GM19193 (cell line): ENCODE measurements around the gene FITM2.

Experiments used
- POLR2A ChIP-seq: IDR thresholded peaks from 4 replicates; pipeline ENCODE4 v1.6.1; 2011; ENCODE audit not compliant: insufficient read depth, insufficient read length; ENCODE audit errors: extremely low read depth

The FITM2 gene

DNA sequence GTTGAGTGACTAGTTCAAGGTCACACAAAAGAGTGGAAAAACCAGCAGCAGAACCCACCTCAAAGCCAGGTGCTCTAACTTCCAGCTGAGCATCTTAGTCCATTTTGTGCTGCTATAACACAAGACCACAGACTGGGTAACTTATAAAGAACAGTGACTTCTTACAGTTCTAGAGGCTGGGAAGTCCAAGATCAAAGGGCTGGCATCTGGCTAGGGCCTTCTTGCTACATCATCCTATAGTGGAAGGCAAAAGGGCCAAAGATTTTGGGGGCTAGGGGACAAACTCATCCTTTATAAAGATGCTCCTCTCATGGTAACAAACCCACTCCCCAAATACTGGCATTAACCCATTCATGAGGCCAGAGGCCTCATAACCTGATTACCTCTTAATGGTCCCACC lies 9.7 kb downstream of the FITM2 start:
- TF ChIP-seq POLR2A: no peak

- TF ChIP-seq POLR2A: no peak
These were observed 13.3 kb downstream of the FITM2 start for GRCh38 chr20:44297721-44298120.

GRCh38 chr20:44296011-44296410 lies 15.0 kb downstream of the FITM2 start:
- TF ChIP-seq POLR2A: no peak

DNA sequence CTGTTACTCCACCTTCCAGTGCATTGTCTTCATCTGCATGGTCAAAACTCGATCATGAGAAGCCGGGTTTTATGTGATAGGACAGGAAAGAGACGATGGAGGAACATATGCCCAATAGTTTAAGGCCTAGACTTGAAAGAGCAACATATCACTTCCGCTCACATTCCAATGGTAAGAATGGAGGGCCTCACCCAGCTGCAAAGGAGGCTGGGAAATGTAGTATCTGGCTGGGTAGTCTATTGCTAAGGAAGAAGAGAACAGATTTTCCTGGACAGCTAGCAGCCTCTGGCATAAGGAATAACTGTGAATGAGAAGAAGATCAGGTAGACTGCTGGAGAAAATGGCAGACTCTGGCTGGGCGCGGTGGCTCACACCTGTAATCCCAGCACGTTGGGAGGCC lies 19.2 kb downstream of the FITM2 start:
- TF ChIP-seq POLR2A: no peak

DNA sequence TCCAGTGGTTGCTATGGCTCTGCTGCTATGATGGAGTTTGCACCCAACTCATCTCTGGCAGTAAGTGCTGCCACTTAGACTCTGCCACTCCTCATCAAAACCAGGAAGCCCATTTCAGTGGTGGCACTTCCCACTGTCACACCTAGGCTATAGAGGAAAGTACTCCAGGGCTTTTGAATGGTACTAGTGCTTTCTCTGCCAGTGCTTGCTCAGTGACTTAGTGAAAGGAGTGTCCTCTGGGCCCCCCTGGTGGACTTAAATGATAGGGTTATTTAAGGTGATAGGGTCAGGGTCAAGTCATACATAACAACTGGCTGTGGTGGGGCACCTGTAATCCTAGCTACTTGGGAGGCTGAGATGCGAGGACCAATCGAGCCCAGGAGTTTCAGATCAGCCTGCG lies 22.8 kb downstream of the FITM2 start:
- TF ChIP-seq POLR2A: no peak

DNA sequence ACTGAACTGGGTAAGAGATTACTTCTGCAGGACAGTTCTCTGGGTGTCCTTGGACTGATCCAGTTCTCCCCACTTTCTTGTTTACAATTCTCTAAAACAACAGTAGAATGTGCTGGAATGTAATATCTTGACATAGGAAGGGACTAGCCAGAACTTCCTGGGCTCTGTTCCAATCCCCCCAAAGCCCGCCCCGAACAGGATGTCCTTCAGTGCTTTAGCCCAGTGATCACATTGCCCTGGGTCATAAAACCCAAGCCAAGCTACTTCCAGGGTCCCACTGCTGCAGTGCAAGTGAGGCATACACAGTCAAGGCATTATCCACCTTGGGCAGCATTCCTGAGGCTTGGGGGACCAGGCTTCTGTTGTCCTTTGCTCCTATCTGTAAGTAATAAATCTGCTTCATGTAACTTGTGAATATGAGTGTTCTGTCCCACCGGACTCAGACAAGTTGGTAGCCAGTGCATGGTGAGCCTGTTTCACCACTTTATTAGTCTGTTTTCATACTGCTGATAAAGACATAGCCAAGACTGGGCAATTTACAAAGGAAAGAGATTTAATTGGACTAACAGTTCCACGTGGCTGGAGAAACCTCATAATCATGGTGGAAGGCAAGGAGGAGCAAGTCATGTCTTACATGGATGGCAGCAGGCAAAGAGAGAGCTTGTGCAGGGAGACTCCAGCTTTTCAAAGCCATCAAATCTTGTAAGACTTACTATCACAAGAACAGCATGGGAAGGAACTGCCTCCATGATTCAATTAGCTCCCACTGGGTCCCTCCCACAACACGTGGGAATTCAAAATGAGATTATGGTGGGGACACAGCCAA lies 23.5 kb downstream of the FITM2 start:
- TF ChIP-seq POLR2A: no peak

DNA sequence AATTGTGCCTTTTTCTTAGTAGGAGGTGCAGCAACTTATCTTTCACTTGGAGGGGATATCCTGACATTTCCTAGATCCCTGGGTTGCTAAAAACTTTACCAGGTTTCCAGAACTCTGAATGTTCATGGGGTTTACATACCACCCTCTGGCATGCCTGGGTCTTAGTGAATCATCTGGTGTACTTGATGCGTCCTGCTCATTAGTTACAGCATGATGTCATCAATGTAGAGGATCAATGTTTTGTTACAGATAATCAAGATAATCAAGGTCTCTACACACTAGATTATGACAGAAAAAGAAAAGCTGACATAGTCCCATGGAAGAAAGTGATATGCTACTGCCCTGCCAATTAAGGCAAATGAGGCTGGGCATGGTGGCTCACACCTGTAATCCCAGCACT lies 27.0 kb downstream of the FITM2 start:
- TF ChIP-seq POLR2A: no peak

GRCh38 chr20:44282192-44282591 lies 28.8 kb downstream of the FITM2 start:
- TF ChIP-seq POLR2A: no peak

- no peak for TF ChIP-seq POLR2A
These were observed 30.6 kb downstream of the FITM2 start for GRCh38 chr20:44280387-44280786.

GRCh38 chr20:44279228-44279627 lies 31.8 kb downstream of the FITM2 start:
- no peak for TF ChIP-seq POLR2A

GRCh38 chr20:44274303-44275017 lies 36.5 kb downstream of the FITM2 start:
- TF ChIP-seq POLR2A: no peak

GRCh38 chr20:44273231-44274215 lies 37.5 kb downstream of the FITM2 start:
- TF ChIP-seq POLR2A: no peak

GRCh38 chr20:44271915-44272663 lies 38.9 kb downstream of the FITM2 start:
- no peak for TF ChIP-seq POLR2A

DNA sequence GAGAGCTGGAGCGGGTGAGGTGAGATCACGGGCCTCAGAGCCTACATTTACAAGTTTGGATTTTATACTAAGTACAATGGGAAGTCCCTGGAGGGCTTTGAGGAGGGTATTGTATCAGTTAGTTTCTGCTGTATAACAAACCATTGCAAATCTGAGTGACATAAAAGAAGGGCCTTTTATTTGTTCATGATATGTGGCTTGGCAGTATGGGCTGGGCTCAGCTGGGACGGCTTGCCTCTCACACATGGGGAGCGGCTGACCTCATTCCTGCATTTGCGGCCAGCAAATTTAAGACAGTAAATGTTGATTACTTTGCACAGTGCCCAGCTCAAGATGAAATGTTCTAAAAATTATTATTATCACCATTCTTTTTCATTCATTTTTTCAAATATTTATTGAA lies 42.2 kb downstream of the FITM2 start:
- no peak for TF ChIP-seq POLR2A

GRCh38 chr20:44264287-44264686 lies 46.7 kb downstream of the FITM2 start:
- TF ChIP-seq POLR2A: no peak

GRCh38 chr20:44258226-44258890 lies 52.6 kb downstream of the FITM2 start:
- no peak for TF ChIP-seq POLR2A
